Cardiac fibroblast (primary cell): Measurements from ENCODE around the gene CCDC8.
A peak's percentile ranks its signal among the peaks of the same experiment; 100 is the strongest.
"Not testable (repeated sequence)": the region's sequence is repeated elsewhere in the genome, so short reads cannot be mapped to it uniquely, and the experiment has no call there.

Experiments
- DNase-seq, 2 donors: peaks; one replicate each; pipeline versions ENCODE4 v3.0.0 to v3.0.0-alpha.2; 2010; ENCODE audit warnings: low read depth in 2 of 2
- H3K4me3 ChIP-seq, 2 donors: replicated peaks in 1 of 2; 1 replicate in 1 of 2; 2 replicates in 1 of 2; pipeline ENCODE4 v1.5.1; 2011; ENCODE audit warnings: low read depth in 2 of 2, low read length in 2 of 2, mild to moderate bottlenecking in 2 of 2, moderate library complexity in 1 of 2
- CTCF ChIP-seq: IDR thresholded peaks from one replicate; pipeline ENCODE4 v1.5.1; 2011; ENCODE audit warnings: low read depth, mild to moderate bottlenecking, low read length, inconsistent platforms

The CCDC8 gene

GRCh38 chr19:46381346-46381745, 32.0 kb downstream of the CCDC8 start:
- DNase-seq = no peak
- TF ChIP-seq CTCF = no peak
- no peak overlapping the region for H3K4me3 ChIP-seq

GRCh38 chr19:46380690-46381089, 32.7 kb downstream of the CCDC8 start:
- DNase-seq = no peak
- H3K4me3 ChIP-seq = no peak overlapping the region
- no peak for TF ChIP-seq CTCF

GRCh38 chr19:46378268-46378667, 35.1 kb downstream of the CCDC8 start:
- no peak for TF ChIP-seq CTCF

GRCh38 chr19:46376241-46377153, 36.9 kb downstream of the CCDC8 start:
- TF ChIP-seq CTCF = no peak
- no peak for DNase-seq
- no peak overlapping the region for H3K4me3 ChIP-seq

More at GRCh38 chr19:46378268-46378667, 35.1 kb downstream of the CCDC8 start:
- H3K4me3 ChIP-seq = no peak overlapping the region
- DNase-seq = peak; percentile 71 to 78

- H3K4me3 ChIP-seq, DNase-seq: not testable (repeated sequence)
Observed at GRCh38 chr19:46375476-46376067, 37.8 kb downstream of the CCDC8 start.

GRCh38 chr19:46374536-46375475, 38.6 kb downstream of the CCDC8 start:
- H3K4me3 ChIP-seq = no peak overlapping the region
- no peak for TF ChIP-seq CTCF
- no peak for DNase-seq
